Measurements from ENCODE around the gene MUC22.

- no peak for TF ChIP-seq EZH2 (IDR thresholded peaks at IDR 0.05; ENCODE audit: borderline replicate concordance, low read length)
- no peak for TF ChIP-seq CTCF (conservative IDR thresholded peaks at IDR 0.05 in 1 of 2, IDR thresholded peaks at IDR 0.05 in 1 of 2; ENCODE audit: extremely low read depth in 1 of 2, insufficient read depth in 1 of 2, low read depth in 1 of 2, low read length in 2 of 2)
These were observed 19.7 kb upstream of the MUC22 start for GRCh38 chr6:30990422-30991086.

Data from mammary epithelial cell (primary cell).